ENCODE measurements around the gene ATP9B. TPM values are rescaled to one million over a fixed set of nuclear protein-coding genes. Genes with fewer than 3 reads are reported as not detected.
A peak's percentile ranks its signal among the peaks of the same experiment; 100 is the strongest.

ATP9B gene
- total RNA-seq, 1 donor from 2014 or later = 10.8 TPM

GRCh38 chr18:79337184-79337583 is 268.0 kb downstream of the ATP9B start:
- no peak for TF ChIP-seq CTCF (IDR thresholded peaks at IDR 0.05; ENCODE audit: insufficient read depth, low read length, severe bottlenecking)
- Histone ChIP-seq H3K36me3 (ENCODE audit: control insufficient read depth, insufficient read depth, low read length) (peaks cover 1% of the 10 kb centered on the region), H3K4me3 (ENCODE audit: low read depth, low read length) (no peak overlapping the region), H3K27me3 (ENCODE audit: control insufficient read depth, insufficient read depth, low read length) (no peaks in the 10 kb centered on the region)
- no peak for DNase-seq (ENCODE audit: low read depth)
- no peak for FAIRE-seq

- peaks cover 1% of the 10 kb centered on the region for H3K36me3 ChIP-seq (ENCODE audit: control insufficient read depth, insufficient read depth, low read length)
- no peak for TF ChIP-seq CTCF (IDR thresholded peaks at IDR 0.05; ENCODE audit: insufficient read depth, low read length, severe bottlenecking)
- DNase-seq (ENCODE audit: low read depth) = no peak
- FAIRE-seq = no peak
- H3K4me3 ChIP-seq (ENCODE audit: low read depth, low read length) = no peak overlapping the region
- no peaks in the 10 kb centered on the region for H3K27me3 ChIP-seq (ENCODE audit: control insufficient read depth, insufficient read depth, low read length)
Observed at GRCh38 chr18:79337620-79338019, 268.4 kb downstream of the ATP9B start.

- peaks cover 1% of the 10 kb centered on the region for H3K36me3 ChIP-seq (ENCODE audit: control insufficient read depth, insufficient read depth, low read length)
- DNase-seq (ENCODE audit: low read depth) = no peak
- peak; percentile 50 for FAIRE-seq
Observed at GRCh38 chr18:79339094-79339908, 270.1 kb downstream of the ATP9B start.

GRCh38 chr18:79343567-79344207 is 274.5 kb downstream of the ATP9B start:
- H3K36me3 ChIP-seq (ENCODE audit: control insufficient read depth, insufficient read depth, low read length) = peaks cover 11% of the 10 kb centered on the region
- FAIRE-seq (no peak), DNase-seq (ENCODE audit: low read depth) (peak; percentile 33)
- no peak overlapping the region for H3K4me3 ChIP-seq (ENCODE audit: low read depth, low read length)
- TF ChIP-seq CTCF (IDR thresholded peaks at IDR 0.05; ENCODE audit: insufficient read depth, low read length, severe bottlenecking) = no peak
- no peaks in the 10 kb centered on the region for H3K27me3 ChIP-seq (ENCODE audit: control insufficient read depth, insufficient read depth, low read length)

More at GRCh38 chr18:79339094-79339908, 270.1 kb downstream of the ATP9B start:
- TF ChIP-seq CTCF (IDR thresholded peaks at IDR 0.05; ENCODE audit: insufficient read depth, low read length, severe bottlenecking) = no peak
- H3K27me3 ChIP-seq (ENCODE audit: control insufficient read depth, insufficient read depth, low read length) = no peaks in the 10 kb centered on the region
- H3K4me3 ChIP-seq (ENCODE audit: low read depth, low read length) = no peak overlapping the region

- FAIRE-seq (no peak), DNase-seq (ENCODE audit: low read depth) (no peak)
- Histone ChIP-seq H3K27me3 (ENCODE audit: control insufficient read depth, insufficient read depth, low read length) (no peaks in the 10 kb centered on the region), H3K36me3 (ENCODE audit: control insufficient read depth, insufficient read depth, low read length) (peaks cover 11% of the 10 kb centered on the region), H3K4me3 (ENCODE audit: low read depth, low read length) (no peak overlapping the region)
- no peak for TF ChIP-seq CTCF (IDR thresholded peaks at IDR 0.05; ENCODE audit: insufficient read depth, low read length, severe bottlenecking)
Observed at GRCh38 chr18:79344208-79344581, 275.0 kb downstream of the ATP9B start.
